Hepatocyte (in vitro differentiated cells): ENCODE measurements around the gene ZBTB20.

ENCODE experiments used
- CTCF ChIP-seq: fragments of 200-600 bp; sonication (generic); IDR thresholded peaks from 2 replicates; pipeline ENCODE4 v1.5.1; 2016; ENCODE audit warnings: antibody characterized with exemption, mild to moderate bottlenecking; ENCODE audit not compliant: poor library complexity
- EZH2 ChIP-seq: fragments of 200-600 bp; sonication (generic); IDR thresholded peaks from 2 replicates; pipeline ENCODE4 v1.6.1; 2016; ENCODE audit warnings: antibody characterized with exemption, mild to moderate bottlenecking, borderline replicate concordance
- EZH2phosphoT487 ChIP-seq: fragments of 200-600 bp; sonication (generic); IDR thresholded peaks from one replicate; pipeline ENCODE4 v1.6.1; 2018; ENCODE audit warnings: antibody characterized with exemption, mild to moderate bottlenecking, low read depth, moderate library complexity; ENCODE audit not compliant: unreplicated experiment, severe bottlenecking

- TF ChIP-seq CTCF (no peak), EZH2phosphoT487 (no peak), EZH2 (no peak)
Measured at GRCh38 chr3:114622001-114622400, 525.1 kb downstream of the ZBTB20 start.
